Measurements from ENCODE around the gene COL25A1.

DNA sequence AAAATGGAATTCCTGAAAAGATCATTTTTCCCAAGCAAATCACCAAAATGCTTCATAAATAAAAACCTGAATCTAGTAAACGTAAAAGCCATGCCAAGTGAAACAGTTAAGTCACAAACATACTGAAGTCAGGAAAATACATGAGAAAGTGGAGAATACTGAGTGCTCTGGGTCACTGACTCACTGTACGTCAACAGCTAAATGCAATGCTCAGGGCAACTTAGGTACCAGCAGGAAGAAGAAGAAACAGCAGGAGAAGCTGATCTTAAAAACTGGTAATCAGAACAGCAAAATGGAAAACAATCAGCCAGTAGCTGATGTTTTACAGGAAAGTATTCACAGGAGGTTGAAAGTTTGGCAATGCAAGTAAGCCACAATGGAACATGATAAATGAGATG, 287.0 kb downstream of the COL25A1 start:
- TF ChIP-seq, protein P1, sequence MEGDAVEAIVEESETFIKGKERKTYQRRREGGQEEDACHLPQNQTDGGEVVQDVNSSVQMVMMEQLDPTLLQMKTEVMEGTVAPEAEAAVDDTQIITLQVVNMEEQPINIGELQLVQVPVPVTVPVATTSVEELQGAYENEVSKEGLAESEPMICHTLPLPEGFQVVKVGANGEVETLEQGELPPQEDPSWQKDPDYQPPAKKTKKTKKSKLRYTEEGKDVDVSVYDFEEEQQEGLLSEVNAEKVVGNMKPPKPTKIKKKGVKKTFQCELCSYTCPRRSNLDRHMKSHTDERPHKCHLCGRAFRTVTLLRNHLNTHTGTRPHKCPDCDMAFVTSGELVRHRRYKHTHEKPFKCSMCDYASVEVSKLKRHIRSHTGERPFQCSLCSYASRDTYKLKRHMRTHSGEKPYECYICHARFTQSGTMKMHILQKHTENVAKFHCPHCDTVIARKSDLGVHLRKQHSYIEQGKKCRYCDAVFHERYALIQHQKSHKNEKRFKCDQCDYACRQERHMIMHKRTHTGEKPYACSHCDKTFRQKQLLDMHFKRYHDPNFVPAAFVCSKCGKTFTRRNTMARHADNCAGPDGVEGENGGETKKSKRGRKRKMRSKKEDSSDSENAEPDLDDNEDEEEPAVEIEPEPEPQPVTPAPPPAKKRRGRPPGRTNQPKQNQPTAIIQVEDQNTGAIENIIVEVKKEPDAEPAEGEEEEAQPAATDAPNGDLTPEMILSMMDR (conservative IDR thresholded peaks at IDR 0.05), result no peak
- TF ChIP-seq ZFX (IDR thresholded peaks at IDR 0.05), result no peak
